Skeletal muscle satellite cell (primary cell): ENCODE data around the gene OR6B3. TPM values are rescaled to one million over a fixed set of nuclear protein-coding genes. Genes with fewer than 3 reads are reported as not detected.

Source experiments
- H3K27me3 ChIP-seq: 2 replicates; pipeline ENCODE4 v1.7.0; 2013; ENCODE audit warnings: low read length; ENCODE audit not compliant: control insufficient read depth, insufficient read depth
- H3K36me3 ChIP-seq: 2 replicates; pipeline ENCODE4 v1.7.0; 2013; ENCODE audit warnings: mild to moderate bottlenecking, control low read depth, low read length; ENCODE audit not compliant: insufficient read depth
- H3K4me1 ChIP-seq: 2 replicates; pipeline ENCODE4 v1.7.0; 2013; ENCODE audit warnings: low read length; ENCODE audit not compliant: control insufficient read depth, insufficient read depth
- H3K4me2 ChIP-seq: 2 replicates; pipeline ENCODE4 v1.7.0; 2013; ENCODE audit warnings: mild to moderate bottlenecking, low read length
- H3K4me3 ChIP-seq: 2 replicates; pipeline ENCODE4 v1.7.0; 2013; ENCODE audit warnings: low read length
- H3K9ac ChIP-seq: 2 replicates; pipeline ENCODE4 v1.7.0; 2013; ENCODE audit warnings: mild to moderate bottlenecking, low read depth, low read length, moderate library complexity
- H3K9me3 ChIP-seq: replicated peaks from 2 replicates; pipeline ENCODE4 v1.7.0; 2013; ENCODE audit warnings: mild to moderate bottlenecking, control low read depth, low read length
- total RNA-seq: library from RNA; depleted of rRNA; stranded (reverse); fragments of >200 nt; gene quantifications from 2 replicates; pipeline ENCODE4 v1.2.3, GENCODE V29; 2012; rRNA removed

OR6B3 gene
- total RNA-seq, result not detected in 2 replicates

GRCh38 chr2:240053173-240054155 is at the start of gene OR6B3:
Gene OR6B3, minus strand, starts transcription at chr2:240053521.
- no peaks in the 10 kb centered on the region for H3K36me3 ChIP-seq
- no peak within 1 kb of the TSS for H3K4me3 ChIP-seq
- no peak within 1 kb of the TSS for H3K4me2 ChIP-seq
- H3K4me1 ChIP-seq, result no peaks in the 10 kb centered on the region
- H3K9ac ChIP-seq, result no peak within 1 kb of the TSS
- H3K9me3 ChIP-seq, result no peaks in the 10 kb centered on the region
- peaks cover 76% of the 10 kb centered on the region for H3K27me3 ChIP-seq

GRCh38 chr2:240098349-240098748 is 45.0 kb upstream of the OR6B3 start:
- H3K4me2 ChIP-seq, result no peak overlapping the region
- peaks cover 70% of the 10 kb centered on the region for H3K27me3 ChIP-seq
- H3K9ac ChIP-seq, result no peak overlapping the region
- H3K36me3 ChIP-seq, result no peaks in the 10 kb centered on the region
- H3K4me3 ChIP-seq, result no peak overlapping the region
- H3K4me1 ChIP-seq, result no peaks in the 10 kb centered on the region
- H3K9me3 ChIP-seq, result no peaks in the 10 kb centered on the region

- H3K27me3 ChIP-seq, result peaks cover 62% of the 10 kb centered on the region
- no peak overlapping the region for H3K4me2 ChIP-seq
- no peaks in the 10 kb centered on the region for H3K4me1 ChIP-seq
- H3K4me3 ChIP-seq, result no peak overlapping the region
- no peaks in the 10 kb centered on the region for H3K9me3 ChIP-seq
- no peaks in the 10 kb centered on the region for H3K36me3 ChIP-seq
- H3K9ac ChIP-seq, result no peak overlapping the region
Measured at GRCh38 chr2:240095556-240096523, 42.5 kb upstream of the OR6B3 start.

GRCh38 chr2:240089306-240089705 is 36.0 kb upstream of the OR6B3 start:
- no peak overlapping the region for H3K4me3 ChIP-seq
- H3K9ac ChIP-seq, result no peak overlapping the region
- H3K4me2 ChIP-seq, result no peak overlapping the region
- H3K4me1 ChIP-seq, result no peaks in the 10 kb centered on the region
- H3K9me3 ChIP-seq, result no peaks in the 10 kb centered on the region
- H3K27me3 ChIP-seq, result peaks cover 17% of the 10 kb centered on the region
- no peaks in the 10 kb centered on the region for H3K36me3 ChIP-seq

GRCh38 chr2:240086563-240086962 is 33.2 kb upstream of the OR6B3 start:
- H3K27me3 ChIP-seq, result peaks cover 12% of the 10 kb centered on the region
- no peaks in the 10 kb centered on the region for H3K9me3 ChIP-seq
- no peaks in the 10 kb centered on the region for H3K36me3 ChIP-seq
- H3K4me1 ChIP-seq, result no peaks in the 10 kb centered on the region
- no peak overlapping the region for H3K4me3 ChIP-seq
- no peak overlapping the region for H3K9ac ChIP-seq
- no peak overlapping the region for H3K4me2 ChIP-seq

- Histone ChIP-seq H3K36me3 (no peaks in the 10 kb centered on the region), H3K4me3 (no peak overlapping the region), H3K4me1 (no peaks in the 10 kb centered on the region), H3K4me2 (no peak overlapping the region), H3K9me3 (peaks cover 3% of the 10 kb centered on the region), H3K27me3 (peaks cover 7% of the 10 kb centered on the region), H3K9ac (no peak overlapping the region)
Measured at GRCh38 chr2:240078631-240079030, 25.3 kb upstream of the OR6B3 start.

- Histone ChIP-seq H3K4me2 (no peak overlapping the region), H3K36me3 (no peaks in the 10 kb centered on the region), H3K9me3 (peaks cover 3% of the 10 kb centered on the region), H3K27me3 (peaks cover 5% of the 10 kb centered on the region), H3K9ac (no peak overlapping the region), H3K4me1 (no peaks in the 10 kb centered on the region), H3K4me3 (no peak overlapping the region)
Measured at GRCh38 chr2:240077442-240077841, 24.1 kb upstream of the OR6B3 start.

- Histone ChIP-seq H3K4me2 (no peak overlapping the region), H3K4me3 (no peak overlapping the region), H3K36me3 (no peaks in the 10 kb centered on the region), H3K27me3 (peaks cover 3% of the 10 kb centered on the region), H3K9me3 (peaks cover 3% of the 10 kb centered on the region), H3K4me1 (no peaks in the 10 kb centered on the region), H3K9ac (no peak overlapping the region)
Measured at GRCh38 chr2:240074545-240074944, 21.2 kb upstream of the OR6B3 start.

GRCh38 chr2:240070907-240071306 is 17.6 kb upstream of the OR6B3 start:
- Histone ChIP-seq H3K9me3 (no peaks in the 10 kb centered on the region), H3K4me1 (no peaks in the 10 kb centered on the region), H3K4me3 (no peak overlapping the region), H3K4me2 (no peak overlapping the region), H3K9ac (no peak overlapping the region), H3K36me3 (no peaks in the 10 kb centered on the region), H3K27me3 (peaks cover 37% of the 10 kb centered on the region)

GRCh38 chr2:240069829-240070228 is 16.5 kb upstream of the OR6B3 start:
- Histone ChIP-seq H3K4me3 (no peak overlapping the region), H3K9me3 (no peaks in the 10 kb centered on the region), H3K27me3 (peaks cover 42% of the 10 kb centered on the region), H3K36me3 (no peaks in the 10 kb centered on the region), H3K4me2 (no peak overlapping the region), H3K4me1 (no peaks in the 10 kb centered on the region), H3K9ac (no peak overlapping the region)

GRCh38 chr2:240068193-240068592 is 14.9 kb upstream of the OR6B3 start:
- H3K9me3 ChIP-seq, result no peaks in the 10 kb centered on the region
- H3K4me2 ChIP-seq, result no peak overlapping the region
- no peak overlapping the region for H3K9ac ChIP-seq
- H3K4me3 ChIP-seq, result no peak overlapping the region
- no peaks in the 10 kb centered on the region for H3K4me1 ChIP-seq
- H3K36me3 ChIP-seq, result no peaks in the 10 kb centered on the region
- H3K27me3 ChIP-seq, result peaks cover 55% of the 10 kb centered on the region
